Activated naive CD8-positive, alpha-beta T cell treated with anti-CD3 and anti-CD28 coated beads, Interleukin-2, amount 10 ng/mL, durations not matched to agents 7 days and 5 days (primary cell): ENCODE measurements around the gene HPCAL1. TPM values are rescaled to one million over a fixed set of nuclear protein-coding genes. Genes with fewer than 3 reads are reported as not detected.
"Not testable (repeated sequence)": the region's sequence is repeated elsewhere in the genome, so short reads cannot be mapped to it uniquely, and the experiment has no call there.

Experiments used
- ATAC-seq: fragments of 150-1000 bp; cut with Tn5 transposase; one replicate; pipeline ENCODE4 v1.10.0; 2021; ENCODE audit warnings: low read depth, moderate library complexity
- POLR2A ChIA-PET: fragments of 350-600 bp; sonication (Branson Sonifier 250); formaldehyde crosslinking; loops from one replicate; lab custom pipeline; 2021; ENCODE audit warnings: antibody characterized with exemption; lab: Charles Lee
- DNase-seq: peaks from one replicate; pipeline ENCODE4 v3.0.0; 2021
- H3K27ac Mint-ChIP-seq: one replicate; pipeline ENCODE4 v1.8.0; 2022; ENCODE audit warnings: mild to moderate bottlenecking, mixed read lengths
- H3K27me3 Mint-ChIP-seq: one replicate; pipeline ENCODE4 v1.8.0; 2022; ENCODE audit warnings: mild to moderate bottlenecking, moderate library complexity, mixed read lengths
- H3K36me3 Mint-ChIP-seq: one replicate; pipeline ENCODE4 v1.8.0; 2021; ENCODE audit warnings: mild to moderate bottlenecking, mixed read lengths
- H3K4me1 Mint-ChIP-seq: one replicate; pipeline ENCODE4 v1.8.0; 2021; ENCODE audit warnings: mixed read lengths
- H3K4me3 Mint-ChIP-seq: one replicate; pipeline ENCODE4 v1.8.0; 2022; ENCODE audit warnings: mild to moderate bottlenecking, moderate library complexity, mixed read lengths
- H3K9me3 Mint-ChIP-seq: one replicate; pipeline ENCODE4 v1.8.0; 2021; ENCODE audit warnings: mixed read lengths
- total RNA-seq, 2 experiments: library from RNA; stranded (reverse); gene quantifications; one replicate each; pipeline ENCODE4 v1.2.3, GENCODE V29; 2021

HPCAL1 gene
- total RNA-seq, 2 experiments from 2014 or later = 75.8 to 77.1 TPM

DNA sequence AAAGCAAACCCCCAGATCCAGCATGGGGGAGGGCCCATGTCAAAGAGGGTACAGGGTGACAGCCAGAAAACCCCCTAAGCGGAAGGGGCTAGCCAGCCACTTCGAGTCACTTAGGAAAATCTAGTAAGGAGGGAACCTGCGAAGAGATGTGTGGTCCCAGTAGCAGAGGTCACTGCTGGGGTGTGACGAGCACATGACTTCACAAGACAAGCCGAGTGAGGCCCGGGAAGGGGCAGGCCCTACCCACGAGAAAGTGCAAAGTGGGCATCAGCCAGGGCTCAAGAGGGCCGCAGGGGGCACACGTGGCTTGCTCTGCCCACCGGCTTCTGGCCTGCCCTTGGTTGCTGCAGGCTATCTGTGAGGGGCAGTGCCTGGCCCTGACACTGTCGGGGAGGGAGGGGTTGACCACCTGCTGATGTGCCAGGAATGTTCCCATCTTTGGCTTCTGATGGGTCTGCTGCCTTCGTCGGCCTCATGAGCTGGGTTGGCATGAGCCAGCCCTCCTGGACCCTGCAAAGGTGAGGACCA, 133.9 kb downstream of the HPCAL1 start:
- ATAC-seq (no peak), DNase-seq (no peak)
- Mint-ChIP-seq H3K4me1 (peaks cover 15% of the 10 kb centered on the region), H3K27me3 (peaks cover 2% of the 10 kb centered on the region), H3K9me3 (no peaks in the 10 kb centered on the region), H3K36me3 (peaks cover 6% of the 10 kb centered on the region), H3K27ac (no peak overlapping the region), H3K4me3 (no peak overlapping the region)
- POLR2A ChIA-PET = interaction anchor here (0.9 kb wide), 1 partner anchor 12 kb away, joined by 3 read pairs; the partner anchor contains the start of gene ODC1

DNA sequence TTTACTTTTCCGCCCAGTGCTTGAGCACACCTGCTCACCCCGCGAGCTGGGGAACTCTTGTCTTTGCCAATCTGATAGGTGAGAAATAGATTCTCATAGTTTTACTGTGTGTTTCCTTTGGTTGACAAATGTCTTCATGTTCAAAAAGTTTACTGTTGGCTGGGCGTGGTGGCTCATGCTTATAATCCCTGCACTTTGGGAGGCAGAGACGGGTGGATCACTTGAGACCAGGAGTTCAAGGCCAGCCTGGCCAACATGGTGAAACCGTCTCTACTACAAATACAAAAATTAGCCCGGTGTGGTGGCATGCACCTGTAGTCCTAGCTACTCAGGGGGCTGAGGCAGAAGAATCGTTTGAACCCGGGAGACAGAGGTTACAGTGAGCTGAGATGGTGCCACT, 135.1 kb downstream of the HPCAL1 start:
- POLR2A ChIA-PET = no interaction called here
- Mint-ChIP-seq H3K4me1 (peaks cover 12% of the 10 kb centered on the region), H3K4me3 (no peak overlapping the region), H3K27me3 (no peaks in the 10 kb centered on the region), H3K9me3 (no peaks in the 10 kb centered on the region), H3K36me3 (peaks cover 11% of the 10 kb centered on the region), H3K27ac (no peak overlapping the region)
- DNase-seq (no peak), ATAC-seq (no peak)

DNA sequence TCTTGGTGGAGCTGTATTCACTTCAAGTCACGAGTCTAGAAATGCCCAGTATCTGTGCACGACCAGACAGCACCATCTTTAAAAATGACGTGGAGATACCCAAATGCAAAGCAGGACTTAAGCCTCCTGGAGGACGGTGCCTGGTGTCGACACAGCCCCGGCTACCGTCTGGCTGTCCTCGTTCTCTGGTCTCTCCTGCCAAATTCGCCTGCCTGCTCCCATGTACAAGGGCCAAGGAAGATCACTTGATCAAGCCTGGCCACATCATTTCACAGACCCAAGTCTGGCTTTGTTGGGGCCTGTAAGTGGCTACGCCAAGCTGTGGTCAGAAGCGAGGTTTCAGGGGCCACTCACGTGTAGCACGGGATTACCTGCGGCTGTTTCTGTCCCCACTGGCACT, 136.0 kb downstream of the HPCAL1 start:
- H3K27me3 Mint-ChIP-seq = no peaks in the 10 kb centered on the region
- no peak for ATAC-seq
- H3K4me1 Mint-ChIP-seq = peaks cover 9% of the 10 kb centered on the region
- peaks cover 18% of the 10 kb centered on the region for H3K36me3 Mint-ChIP-seq
- no peaks in the 10 kb centered on the region for H3K9me3 Mint-ChIP-seq
- H3K27ac Mint-ChIP-seq = no peak overlapping the region
- POLR2A ChIA-PET = no interaction called here
- H3K4me3 Mint-ChIP-seq = no peak overlapping the region
- DNase-seq = no peak

DNA sequence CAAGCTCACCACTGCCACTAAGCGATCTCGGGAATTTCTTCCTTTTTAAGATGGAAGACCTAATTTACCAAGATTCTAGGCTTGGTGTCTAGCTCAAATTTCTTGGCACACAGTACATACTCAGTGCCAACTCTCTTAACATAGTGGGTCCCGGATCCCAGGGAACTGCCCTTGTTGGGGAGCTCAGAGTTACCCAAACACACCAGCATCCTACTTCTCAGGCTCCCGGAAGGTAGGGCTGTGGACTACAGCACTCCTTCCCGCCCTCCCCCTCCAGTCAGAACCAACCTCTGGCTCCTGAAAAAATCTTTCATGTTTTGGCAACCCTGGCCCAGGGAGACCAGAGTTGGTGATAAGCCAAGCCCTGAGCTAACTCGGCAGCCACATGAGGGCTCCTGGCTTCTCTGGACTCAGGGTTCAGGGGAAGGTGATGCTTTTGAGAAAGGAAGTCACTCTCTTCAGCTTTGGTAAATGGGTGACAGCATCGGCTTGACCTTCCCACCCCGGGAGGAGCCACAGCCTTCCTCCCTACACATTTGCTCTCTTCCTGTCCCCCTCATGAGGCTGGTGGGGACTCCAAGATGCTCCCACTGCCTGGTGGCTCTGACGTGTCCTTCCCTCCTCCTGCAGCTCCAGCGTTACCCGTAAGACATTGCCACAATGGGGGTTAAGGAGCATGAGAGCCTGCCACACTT, 136.6 kb downstream of the HPCAL1 start:
- no peak for DNase-seq
- H3K27me3 Mint-ChIP-seq = no peaks in the 10 kb centered on the region
- H3K4me3 Mint-ChIP-seq = no peak overlapping the region
- H3K27ac Mint-ChIP-seq = no peak overlapping the region
- peaks cover 21% of the 10 kb centered on the region for H3K36me3 Mint-ChIP-seq
- no peaks in the 10 kb centered on the region for H3K9me3 Mint-ChIP-seq
- ATAC-seq = no peak
- POLR2A ChIA-PET = no interaction called here
- H3K4me1 Mint-ChIP-seq = peaks cover 11% of the 10 kb centered on the region

DNA sequence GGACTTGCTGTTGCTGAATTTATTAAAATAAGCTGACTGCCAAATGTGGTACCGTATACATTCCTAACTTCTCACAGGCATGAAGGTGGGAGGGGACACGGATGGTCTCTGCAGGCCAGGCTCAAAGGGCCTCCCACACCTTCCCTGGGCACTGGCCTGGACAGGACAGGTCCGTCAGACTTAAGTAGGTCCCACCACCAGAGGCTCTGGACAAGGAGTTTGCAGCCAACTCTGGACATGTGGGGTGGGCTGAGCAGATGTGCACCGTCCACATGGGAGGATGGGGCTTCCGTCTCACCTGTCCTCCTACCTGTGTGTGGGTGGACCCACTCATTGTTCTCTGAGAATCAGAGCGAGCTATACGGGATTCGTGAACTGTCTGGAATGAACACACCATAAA, 137.3 kb downstream of the HPCAL1 start:
- H3K4me1 Mint-ChIP-seq = peaks cover 17% of the 10 kb centered on the region
- H3K9me3 Mint-ChIP-seq = no peaks in the 10 kb centered on the region
- H3K27me3 Mint-ChIP-seq = no peaks in the 10 kb centered on the region
- no peak for ATAC-seq
- H3K4me3 Mint-ChIP-seq = no peak overlapping the region
- POLR2A ChIA-PET = no interaction called here
- no peak for DNase-seq
- no peak overlapping the region for H3K27ac Mint-ChIP-seq
- H3K36me3 Mint-ChIP-seq = peaks cover 26% of the 10 kb centered on the region

DNA sequence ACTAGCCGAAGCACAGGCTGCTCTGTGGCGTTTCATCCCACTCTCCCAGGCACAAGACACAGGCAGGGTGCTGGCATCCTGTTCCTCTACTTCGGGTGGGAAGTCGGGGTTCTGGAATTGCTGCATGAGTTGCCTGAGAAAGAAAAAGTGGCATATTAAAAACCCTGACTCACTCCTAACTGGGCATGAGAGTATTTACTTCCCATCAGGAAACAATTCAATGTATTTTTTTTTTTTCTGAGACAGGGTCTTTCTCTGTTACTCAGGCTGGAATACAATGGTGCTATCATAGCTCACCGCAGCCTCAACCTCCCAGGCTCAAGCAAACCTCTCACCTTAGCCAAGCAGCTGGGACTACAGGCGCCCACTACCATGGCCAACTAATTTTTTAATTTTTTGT, 138.0 kb downstream of the HPCAL1 start:
- Mint-ChIP-seq H3K27ac (no peak overlapping the region), H3K4me3 (no peak overlapping the region), H3K27me3 (no peaks in the 10 kb centered on the region), H3K4me1 (peaks cover 23% of the 10 kb centered on the region), H3K9me3 (no peaks in the 10 kb centered on the region), H3K36me3 (peaks cover 26% of the 10 kb centered on the region)
- POLR2A ChIA-PET = no interaction called here
- no peak for DNase-seq
- no peak for ATAC-seq

DNA sequence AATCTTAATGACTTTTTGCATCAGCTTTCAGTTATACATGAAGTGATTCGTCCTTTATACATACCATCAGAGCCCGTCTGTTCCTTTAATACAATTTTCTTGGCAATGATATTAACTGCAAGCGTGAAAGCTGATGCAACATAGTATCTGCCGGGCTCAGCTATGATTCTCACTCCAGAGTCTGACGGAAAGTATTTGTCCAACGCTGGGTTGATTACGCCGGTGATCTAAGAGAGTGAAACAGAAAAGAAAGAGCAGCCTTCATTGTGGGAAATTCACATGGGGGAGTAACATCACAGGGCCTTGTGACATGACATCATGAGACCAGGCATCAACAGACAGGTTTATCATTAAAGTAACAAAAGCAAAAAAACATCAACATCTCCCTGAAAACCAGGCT, 139.2 kb downstream of the HPCAL1 start:
- H3K36me3 Mint-ChIP-seq = peaks cover 26% of the 10 kb centered on the region
- peaks cover 26% of the 10 kb centered on the region for H3K4me1 Mint-ChIP-seq
- H3K27ac Mint-ChIP-seq = no peak overlapping the region
- no peaks in the 10 kb centered on the region for H3K27me3 Mint-ChIP-seq
- ATAC-seq = no peak
- H3K9me3 Mint-ChIP-seq = no peaks in the 10 kb centered on the region
- H3K4me3 Mint-ChIP-seq = no peak overlapping the region
- POLR2A ChIA-PET = no interaction called here
- no peak for DNase-seq

DNA sequence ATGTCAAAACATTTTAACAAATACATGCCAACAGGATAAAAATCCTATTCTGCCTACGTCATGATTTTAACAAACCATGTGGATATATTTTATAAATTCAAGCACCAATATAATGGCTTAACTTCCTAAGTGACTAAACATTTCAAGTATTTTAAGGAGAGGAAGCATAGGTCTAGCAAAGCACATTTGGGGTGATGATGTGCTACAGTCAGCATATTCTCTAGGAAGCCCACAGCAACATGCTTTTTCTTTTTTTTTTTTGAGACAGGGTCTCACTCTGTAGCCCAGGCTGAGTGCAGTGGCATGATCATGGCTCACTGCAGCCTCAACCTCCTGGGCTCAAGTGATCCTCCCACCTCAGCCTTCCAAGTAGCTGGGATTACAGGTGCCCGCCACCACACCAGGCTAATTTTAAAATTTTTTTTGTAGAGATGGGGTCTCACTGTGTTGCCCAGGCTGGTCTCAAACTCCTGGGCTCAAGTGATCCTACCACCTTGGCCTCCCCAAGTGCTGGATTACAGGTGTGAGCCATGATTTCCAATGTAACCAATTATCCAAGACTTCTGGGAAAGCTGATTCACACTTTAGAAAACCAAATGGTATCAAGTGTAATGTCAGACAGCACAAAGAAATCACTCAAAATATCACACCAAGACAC, 139.9 kb downstream of the HPCAL1 start:
- H3K36me3 Mint-ChIP-seq = peaks cover 28% of the 10 kb centered on the region
- not testable (repeated sequence) for H3K4me3 Mint-ChIP-seq, ATAC-seq, H3K27me3 Mint-ChIP-seq, DNase-seq, H3K9me3 Mint-ChIP-seq, H3K27ac Mint-ChIP-seq
- POLR2A ChIA-PET = interaction anchor here (0.7 kb wide), 1 partner anchor 79 kb away, joined by 3 read pairs; no protein-coding TSS in a partner anchor
- H3K4me1 Mint-ChIP-seq = peaks cover 31% of the 10 kb centered on the region

DNA sequence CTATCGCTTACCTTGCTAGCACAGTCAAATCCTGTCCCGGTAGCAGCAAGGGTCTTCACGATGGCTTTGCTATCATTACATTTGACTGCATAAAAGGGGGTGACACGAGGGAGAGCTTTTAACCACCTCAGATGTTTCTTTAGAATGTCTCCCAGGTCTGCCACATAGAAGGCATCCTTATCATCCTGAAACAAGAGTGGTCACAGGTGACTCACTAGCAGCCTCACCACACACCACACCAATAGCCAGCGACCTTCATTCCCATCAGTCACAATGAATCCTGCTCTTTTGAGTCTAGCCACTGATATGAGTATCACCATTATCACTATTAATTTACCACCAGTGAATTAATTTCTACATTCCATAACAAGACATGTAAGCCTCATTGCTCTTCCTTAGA, 141.8 kb downstream of the HPCAL1 start:
- ATAC-seq = no peak
- no peak for DNase-seq
- POLR2A ChIA-PET = no interaction called here

DNA sequence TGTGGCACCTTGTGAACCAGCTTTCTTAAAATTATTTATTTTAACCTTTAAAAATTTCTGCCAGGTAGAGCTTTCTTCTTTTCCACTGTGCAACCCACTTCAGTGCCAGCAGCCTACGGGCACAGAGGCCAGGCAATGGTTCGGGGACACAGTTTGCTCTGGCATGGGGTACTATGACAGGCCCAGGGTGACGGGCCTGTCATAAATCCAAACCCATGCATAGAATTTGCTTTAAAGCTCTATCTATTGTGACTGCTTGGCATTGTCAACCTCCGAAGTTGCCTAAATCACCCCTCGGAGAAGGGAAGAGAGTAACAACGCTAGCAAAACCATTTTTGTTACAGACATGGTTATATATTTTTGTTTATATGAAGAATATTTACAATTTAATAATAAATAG, 143.9 kb downstream of the HPCAL1 start:
- Mint-ChIP-seq H3K9me3 (no peaks in the 10 kb centered on the region), H3K27ac (no peak overlapping the region), H3K4me1 (peaks cover 35% of the 10 kb centered on the region), H3K4me3 (peak overlapping the region; percentile 45), H3K27me3 (no peaks in the 10 kb centered on the region), H3K36me3 (peaks cover 23% of the 10 kb centered on the region)
- no peak for DNase-seq
- ATAC-seq = no peak
- POLR2A ChIA-PET = interaction anchor here (0.6 to 1.1 kb wide), 5 partner anchors 14 to 323 kb away, joined by 3 read pairs; no protein-coding TSS in a partner anchor

More for the DNA sequence above, 141.8 kb downstream of the HPCAL1 start:
- no peak overlapping the region for H3K27ac Mint-ChIP-seq
- no peaks in the 10 kb centered on the region for H3K27me3 Mint-ChIP-seq
- H3K9me3 Mint-ChIP-seq = no peaks in the 10 kb centered on the region
- no peak overlapping the region for H3K4me3 Mint-ChIP-seq
- H3K4me1 Mint-ChIP-seq = peaks cover 34% of the 10 kb centered on the region
- H3K36me3 Mint-ChIP-seq = peaks cover 28% of the 10 kb centered on the region

DNA sequence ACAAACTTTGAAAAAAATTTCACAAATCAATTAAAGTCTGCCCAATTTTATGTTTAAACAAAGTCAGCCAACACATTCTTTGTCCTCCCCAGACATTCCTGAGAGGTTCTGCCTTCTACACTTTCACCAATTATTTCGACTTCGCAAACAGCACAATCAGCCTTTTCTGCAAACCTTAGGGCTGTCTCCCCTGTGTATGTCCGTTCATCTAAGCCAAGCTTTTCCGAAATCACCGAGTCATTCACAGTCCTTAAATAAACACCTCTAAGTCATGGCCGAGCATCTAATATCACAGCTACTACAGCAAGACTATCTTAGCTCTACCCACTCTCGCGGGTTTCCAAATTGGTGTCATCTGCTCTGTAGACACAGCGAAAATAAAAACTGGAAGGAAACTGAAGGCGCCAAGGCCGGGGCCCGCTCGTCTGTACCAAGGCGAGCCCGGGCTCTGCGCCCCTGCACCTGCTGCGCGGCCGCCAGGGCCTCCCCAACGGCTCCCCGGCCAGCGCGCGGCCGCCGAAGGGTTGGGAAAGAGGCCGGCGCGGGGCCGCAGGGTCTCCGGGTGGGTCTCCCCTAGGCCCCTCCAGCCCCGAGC, 144.7 kb downstream of the HPCAL1 start:
- peak; percentile 23 for ATAC-seq
- peaks cover 18% of the 10 kb centered on the region for H3K36me3 Mint-ChIP-seq
- H3K27ac Mint-ChIP-seq = peak overlapping the region; percentile 94
- peak overlapping the region; percentile 97 for H3K4me3 Mint-ChIP-seq
- POLR2A ChIA-PET = interaction anchor here (0.6 to 2.1 kb wide), 10 partner anchors 15 to 329 kb away, joined by 3 to 6 read pairs (median 4); no protein-coding TSS in a partner anchor
- H3K4me1 Mint-ChIP-seq = peaks cover 31% of the 10 kb centered on the region
- no peaks in the 10 kb centered on the region for H3K9me3 Mint-ChIP-seq
- no peak for DNase-seq
- H3K27me3 Mint-ChIP-seq = no peaks in the 10 kb centered on the region

DNA sequence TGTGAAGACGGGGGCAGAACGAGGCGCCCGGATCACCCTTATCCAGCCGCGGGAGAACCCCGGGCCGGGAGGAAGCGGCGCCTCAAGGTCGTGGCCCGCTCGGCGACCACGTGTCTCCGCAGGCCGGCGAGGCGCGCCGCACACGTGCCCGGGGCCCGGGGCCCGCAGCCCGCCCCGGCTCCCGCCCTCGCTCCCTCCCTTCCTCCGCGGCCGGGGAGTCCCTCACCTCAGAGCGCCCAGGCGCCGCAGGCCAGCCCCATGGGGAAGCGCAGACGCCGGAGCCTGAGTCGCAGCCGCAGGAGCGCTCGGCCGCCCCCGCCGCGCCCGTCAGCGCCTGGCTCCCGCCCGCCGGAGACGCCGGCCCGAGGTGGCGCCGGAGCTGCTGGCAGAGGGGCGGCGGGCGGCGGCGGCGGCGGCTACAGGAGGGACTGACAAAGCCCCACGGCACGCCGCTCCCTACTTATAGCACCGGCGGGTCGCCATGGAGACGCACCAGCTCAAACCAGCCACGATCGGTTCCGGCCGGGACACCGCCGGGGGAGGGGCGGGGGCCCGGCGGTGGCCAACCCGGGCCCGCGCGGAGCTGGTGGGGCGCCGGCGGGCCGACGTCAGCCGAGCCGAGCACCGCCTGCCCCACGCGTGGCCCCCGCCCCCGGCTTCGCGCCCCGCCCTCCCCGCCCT, 145.3 kb downstream of the HPCAL1 start, which contains the start of gene ODC1:
ODC1 (minus strand) TSS at position 433 of the 681 bp plus-strand sequence. CDS start 3,295 bp downstream, outside the sequence.
- H3K27me3 Mint-ChIP-seq = no peaks in the 10 kb centered on the region
- DNase-seq (peak; percentile 93), ATAC-seq (peak; percentile 84)
- H3K4me1 Mint-ChIP-seq = peaks cover 31% of the 10 kb centered on the region
- H3K4me3 Mint-ChIP-seq = peak within 1 kb of the TSS; percentile 97
- no peaks in the 10 kb centered on the region for H3K9me3 Mint-ChIP-seq
- POLR2A ChIA-PET = interaction anchor here (1.0 to 2.1 kb wide), 11 partner anchors 11 to 329 kb away, joined by 3 to 11 read pairs (median 4); partner anchors contain the start of gene NOL10
- peaks cover 15% of the 10 kb centered on the region for H3K36me3 Mint-ChIP-seq
- H3K27ac Mint-ChIP-seq = peak within 1 kb of the TSS; percentile 94
